GM18507 (cell line): Measurements from ENCODE around the gene HPSE2.
A peak's percentile ranks its signal among the peaks of the same experiment; 100 is the strongest.

Source experiments
- DNase-seq: peaks from one replicate; pipeline ENCODE4 v3.0.0; 2011; ENCODE audit warnings: low read depth; ENCODE audit not compliant: insufficient read length; ENCODE audit errors: extremely low spot score
- FAIRE-seq: peaks from 2 replicates; lab custom pipeline; 2011; peaks lifted over from hg19 to GRCh38; lab: Jason Lieb, UNC

The HPSE2 gene

DNA sequence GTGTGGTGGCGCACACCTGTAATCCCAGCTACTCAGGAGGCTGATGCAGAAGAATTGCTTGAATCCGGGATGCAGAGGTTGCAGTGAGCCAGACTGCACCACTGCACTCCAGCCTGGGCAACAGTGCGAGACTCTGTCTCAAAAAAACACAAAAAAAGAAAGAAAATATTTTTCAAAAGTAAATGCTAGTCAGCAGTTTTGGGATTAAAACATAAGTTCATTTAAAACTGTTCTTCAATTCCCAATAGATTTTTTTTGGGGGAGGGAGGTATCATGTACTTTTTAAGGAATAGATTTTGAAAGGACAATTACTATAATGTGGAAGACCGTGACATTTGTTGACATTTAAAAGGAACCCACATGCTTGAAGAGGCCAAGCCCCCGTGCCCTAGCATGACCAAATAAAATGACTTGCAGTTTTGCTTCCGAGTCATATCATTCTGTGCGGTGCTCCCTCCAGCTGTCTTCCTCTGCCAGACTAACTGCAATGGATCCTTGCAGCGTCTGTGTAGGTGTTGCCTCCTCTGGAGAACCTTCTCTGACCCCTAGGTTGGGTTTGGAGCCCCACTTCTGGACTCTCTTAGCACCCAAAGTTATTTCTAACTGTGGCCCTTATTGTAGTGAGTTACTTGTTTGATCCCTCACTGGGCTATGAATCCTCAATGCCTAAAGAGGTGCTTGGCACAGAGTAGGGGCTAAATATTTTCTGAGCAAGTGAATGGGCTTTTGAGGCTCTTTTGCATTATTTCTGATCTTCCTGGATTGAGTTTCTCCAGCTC is 771.5 kb downstream of the HPSE2 start:
- no peak for DNase-seq
- FAIRE-seq, result no peak

DNA sequence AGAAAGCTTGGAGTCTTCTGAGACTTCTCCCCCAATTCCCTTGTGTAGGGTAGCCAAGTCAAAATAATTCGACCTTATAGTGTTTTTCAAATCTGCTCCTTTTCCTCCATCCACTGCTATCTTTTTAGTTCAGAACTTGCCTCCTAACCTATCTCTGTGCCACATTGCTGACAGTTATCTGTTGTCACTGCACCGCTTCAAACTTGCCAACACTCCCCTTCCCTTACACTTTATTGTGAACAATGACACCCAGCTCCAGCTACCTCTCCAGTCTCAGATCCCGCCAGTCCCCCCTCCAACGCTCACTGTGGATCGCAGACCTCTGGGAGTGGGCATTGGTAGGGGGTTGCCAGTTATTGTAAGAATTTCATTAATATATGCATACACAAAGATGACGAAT is 772.6 kb downstream of the HPSE2 start:
- FAIRE-seq, result no peak
- DNase-seq, result no peak

DNA sequence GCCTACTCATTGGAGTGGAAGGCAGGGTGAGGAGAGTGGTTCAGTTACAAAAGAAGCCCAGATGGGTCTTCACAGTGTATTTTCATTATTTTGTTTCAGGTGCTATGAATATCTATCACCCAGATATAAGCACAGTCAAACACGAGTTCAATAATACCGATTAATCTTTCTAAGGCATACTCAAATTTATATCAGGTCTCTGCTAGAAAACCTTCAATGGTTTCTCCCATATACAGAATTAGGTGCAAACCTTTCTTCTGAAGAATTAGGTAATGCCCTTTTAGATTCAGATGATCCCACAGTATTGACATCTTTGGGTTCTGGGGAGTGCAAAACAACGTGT is 774.2 kb downstream of the HPSE2 start:
- no peak for DNase-seq
- no peak for FAIRE-seq

DNA sequence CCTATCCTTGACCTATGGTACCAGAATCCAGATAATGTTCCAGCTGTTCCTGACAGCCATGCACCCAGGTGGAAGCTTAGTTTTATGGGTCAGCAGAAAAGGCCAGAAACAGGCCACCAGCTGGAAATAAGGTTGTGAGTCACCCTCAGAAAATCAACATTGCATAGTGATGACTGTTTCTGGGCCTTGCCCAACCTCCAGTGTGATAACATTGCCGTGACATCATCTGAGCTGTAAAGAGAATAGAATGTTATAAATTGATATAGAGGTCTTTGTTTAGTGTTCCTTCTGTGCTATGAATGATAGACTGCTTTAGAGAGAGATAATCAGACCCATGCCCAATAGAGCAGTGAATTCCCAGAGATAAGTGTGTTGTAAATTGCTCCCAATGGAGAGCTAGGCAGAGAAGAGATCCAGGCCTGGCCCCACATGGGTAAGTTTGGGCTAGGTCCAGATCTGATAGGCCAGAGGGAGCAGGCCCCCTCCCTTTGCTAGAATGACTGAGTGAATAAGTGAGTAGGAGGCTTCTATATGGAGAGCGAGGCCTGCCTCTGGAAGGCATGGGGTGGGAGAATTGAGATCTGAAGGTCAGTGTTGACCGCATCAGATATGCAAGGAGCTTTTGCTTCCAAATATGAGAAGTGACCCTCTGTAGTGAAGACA is 774.7 kb downstream of the HPSE2 start:
- no peak for FAIRE-seq
- DNase-seq, result no peak

DNA sequence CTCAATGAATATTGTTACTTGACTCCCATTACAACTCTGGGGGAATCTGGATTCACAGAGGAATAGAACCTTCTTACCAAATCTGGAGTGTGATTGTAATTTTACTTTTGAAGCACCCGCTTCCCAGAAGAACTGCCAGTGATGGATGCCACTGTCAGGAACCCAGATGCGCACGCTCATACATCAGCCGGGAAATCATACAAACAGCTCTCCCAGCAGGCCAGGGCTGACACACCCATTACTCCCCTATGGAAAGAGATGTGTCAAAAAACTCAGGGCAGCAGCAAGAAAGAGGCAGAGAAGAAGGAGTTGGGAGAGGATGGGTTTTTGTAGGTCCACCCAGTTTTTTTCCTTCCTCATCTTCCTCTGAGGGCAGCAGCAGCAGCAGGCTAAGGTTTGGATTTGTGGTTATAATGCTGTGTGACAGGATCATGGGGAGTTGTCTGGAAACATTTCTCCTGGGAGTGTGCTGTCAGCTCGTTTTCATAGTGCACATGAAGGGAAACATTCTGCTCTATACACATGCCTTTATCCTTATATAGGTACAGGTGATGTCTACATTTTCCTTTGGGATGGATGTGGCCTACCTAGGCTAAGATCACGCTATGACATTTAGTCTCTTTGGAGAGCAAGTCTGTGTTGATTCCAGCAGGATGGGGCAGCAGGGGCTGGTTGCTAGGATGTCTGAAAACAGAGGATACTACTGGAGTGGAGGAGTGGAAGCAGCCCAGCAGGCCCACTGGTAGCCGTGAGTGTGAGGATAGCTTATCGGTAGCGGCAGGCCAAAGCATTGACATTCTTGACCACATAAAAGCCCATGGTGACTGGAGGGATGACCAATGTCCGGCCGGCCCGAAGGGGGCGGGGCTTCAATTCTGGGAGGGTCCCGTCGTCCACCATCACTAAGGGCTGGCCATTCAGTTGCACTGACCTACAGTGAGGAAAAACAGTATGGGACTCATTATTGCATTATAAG is 776.6 kb downstream of the HPSE2 start:
- no peak for FAIRE-seq
- DNase-seq, result no peak

DNA sequence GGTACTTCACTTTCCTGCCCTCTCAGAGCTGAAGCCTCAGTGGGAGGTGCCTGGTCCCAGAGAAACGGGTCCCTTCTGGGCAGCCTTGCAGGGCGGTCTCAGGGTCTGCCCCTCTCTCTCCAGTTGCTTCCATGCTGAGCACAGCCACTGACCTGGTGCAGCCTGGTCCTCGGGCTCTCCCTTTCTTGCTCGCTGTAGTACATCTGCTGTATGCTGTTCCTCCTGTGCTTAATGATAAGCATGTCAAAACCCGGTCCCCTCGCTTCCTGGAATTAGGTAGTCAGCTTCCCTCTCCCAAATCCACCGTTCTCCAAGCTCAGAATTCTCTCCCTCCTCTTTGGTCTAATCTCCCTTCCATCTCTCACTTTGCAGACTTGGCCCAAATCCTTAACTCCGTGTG is 777.9 kb downstream of the HPSE2 start:
- DNase-seq (no peak), FAIRE-seq (no peak)

DNA sequence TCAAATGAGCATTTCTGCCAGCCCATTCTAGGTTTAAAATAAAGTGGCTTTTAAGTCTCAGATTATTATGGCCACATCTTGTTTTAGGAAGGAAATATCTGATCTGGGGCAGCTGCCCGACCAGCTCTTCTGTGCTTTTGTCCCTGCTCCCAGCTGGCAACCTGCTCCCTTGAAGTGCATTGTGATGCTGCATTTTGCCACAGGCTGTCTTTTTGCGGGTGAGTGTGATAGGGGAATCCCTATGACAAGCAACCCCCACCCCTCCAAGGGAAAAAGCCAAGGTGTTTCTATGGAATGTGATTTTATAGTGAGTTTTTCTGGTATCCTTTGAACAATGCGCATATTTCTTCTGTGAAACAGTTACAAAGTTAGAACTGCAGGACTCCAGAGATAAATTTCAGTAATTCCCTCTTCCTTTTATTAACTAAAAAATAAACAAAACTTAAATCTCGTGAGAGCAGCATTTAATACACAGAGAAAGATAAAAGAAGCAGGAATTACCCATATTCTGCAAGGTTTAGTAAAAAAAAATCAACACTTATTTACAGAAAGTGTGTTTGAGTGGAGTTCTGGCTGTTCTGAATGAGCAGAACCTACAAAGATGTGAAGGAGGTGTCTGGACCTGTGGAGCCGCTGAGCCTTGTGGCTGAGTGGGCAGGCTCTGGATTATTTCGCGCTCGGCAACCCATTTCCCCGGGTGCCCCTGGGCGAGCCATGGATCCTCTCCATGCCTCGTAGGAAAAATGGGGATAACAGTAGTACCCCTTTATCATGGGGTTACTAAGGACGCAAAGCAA is 778.8 kb downstream of the HPSE2 start:
- no peak for FAIRE-seq

DNA sequence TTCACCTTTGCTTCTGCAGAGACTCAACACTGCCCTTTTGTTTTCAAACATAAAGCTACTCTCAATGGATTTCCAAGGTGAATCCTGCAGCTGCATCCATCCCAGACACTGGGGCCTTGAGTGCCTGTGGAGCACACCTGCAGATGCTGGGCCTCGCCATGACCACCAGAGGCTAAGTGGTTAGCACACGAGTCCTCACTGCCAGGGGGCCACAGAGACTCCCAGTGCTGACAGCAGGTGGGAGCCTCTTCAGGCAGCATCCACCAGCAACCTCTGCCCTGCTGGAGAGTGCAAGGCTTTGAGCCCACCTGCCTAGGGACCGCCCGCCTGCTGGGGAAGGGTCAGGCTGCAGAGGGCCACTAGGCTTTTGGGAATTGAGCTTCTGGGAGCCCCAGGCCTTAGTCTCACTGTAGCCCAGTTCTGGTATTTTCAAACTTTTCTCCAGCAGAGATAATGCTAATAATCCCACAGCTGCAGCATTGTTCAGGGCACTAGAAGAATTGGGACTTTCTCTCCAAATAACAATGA is 779.5 kb downstream of the HPSE2 start:
- DNase-seq, result no peak
- no peak for FAIRE-seq

More for the DNA sequence above, 778.8 kb downstream of the HPSE2 start:
- no peak for DNase-seq

DNA sequence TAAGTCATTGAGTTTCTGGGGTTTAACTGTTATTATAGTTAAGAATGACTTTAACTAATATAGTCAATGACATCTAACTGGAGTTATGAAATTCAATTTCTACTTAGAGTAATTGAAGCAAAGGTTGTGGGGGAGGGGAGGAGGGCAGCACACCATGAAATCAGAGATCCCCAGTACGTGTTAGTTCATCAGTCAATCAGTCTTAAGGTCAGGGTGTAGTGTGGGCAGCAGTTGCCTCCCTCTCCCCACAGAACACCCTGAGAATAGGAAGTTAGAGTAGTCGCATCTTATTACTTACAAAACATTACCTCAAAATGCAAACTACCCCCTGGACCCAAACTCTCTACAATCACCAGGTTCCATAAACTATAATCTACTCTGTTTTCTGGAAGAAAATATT is 781.9 kb downstream of the HPSE2 start:
- no peak for FAIRE-seq
- no peak for DNase-seq

DNA sequence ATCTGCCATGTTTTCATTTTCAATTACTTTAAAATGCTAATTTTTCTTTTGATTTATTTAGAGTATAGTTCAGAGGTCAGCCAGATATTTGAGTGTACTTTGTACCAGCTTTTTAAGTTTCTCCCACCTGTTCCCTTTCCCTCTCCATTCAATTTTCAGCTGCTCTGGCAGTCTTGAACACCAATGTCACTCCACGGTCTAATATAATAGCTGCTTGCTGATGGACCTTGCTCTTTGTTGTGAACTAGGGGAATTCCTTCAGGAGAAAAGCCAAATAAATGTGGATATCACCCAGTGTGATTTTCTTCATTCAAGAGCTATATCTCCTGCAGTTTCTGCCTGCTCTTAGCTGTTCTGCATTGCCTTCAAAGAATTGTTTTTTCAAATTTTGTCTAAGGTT is 785.0 kb downstream of the HPSE2 start:
- FAIRE-seq (no peak), DNase-seq (no peak)

DNA sequence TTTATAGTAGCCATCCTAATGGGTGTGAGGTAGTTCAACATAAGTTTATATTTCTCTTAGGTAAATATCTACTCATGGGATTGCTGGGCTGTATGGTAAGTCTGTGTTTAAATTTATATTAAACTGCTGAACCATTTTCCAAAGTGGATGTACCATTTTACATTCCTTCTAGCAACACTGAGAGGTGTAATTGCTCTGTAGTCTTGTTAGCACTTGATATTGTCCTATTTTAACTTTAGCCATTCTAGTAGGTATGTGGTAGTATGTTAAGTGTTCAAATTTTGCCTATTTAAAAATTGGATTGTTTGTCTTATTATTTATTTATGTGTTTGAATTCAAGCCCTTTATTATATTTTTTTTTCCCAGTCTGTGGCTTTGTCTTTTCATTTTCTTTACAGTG is 786.4 kb downstream of the HPSE2 start:
- no peak for FAIRE-seq
- DNase-seq, result no peak

DNA sequence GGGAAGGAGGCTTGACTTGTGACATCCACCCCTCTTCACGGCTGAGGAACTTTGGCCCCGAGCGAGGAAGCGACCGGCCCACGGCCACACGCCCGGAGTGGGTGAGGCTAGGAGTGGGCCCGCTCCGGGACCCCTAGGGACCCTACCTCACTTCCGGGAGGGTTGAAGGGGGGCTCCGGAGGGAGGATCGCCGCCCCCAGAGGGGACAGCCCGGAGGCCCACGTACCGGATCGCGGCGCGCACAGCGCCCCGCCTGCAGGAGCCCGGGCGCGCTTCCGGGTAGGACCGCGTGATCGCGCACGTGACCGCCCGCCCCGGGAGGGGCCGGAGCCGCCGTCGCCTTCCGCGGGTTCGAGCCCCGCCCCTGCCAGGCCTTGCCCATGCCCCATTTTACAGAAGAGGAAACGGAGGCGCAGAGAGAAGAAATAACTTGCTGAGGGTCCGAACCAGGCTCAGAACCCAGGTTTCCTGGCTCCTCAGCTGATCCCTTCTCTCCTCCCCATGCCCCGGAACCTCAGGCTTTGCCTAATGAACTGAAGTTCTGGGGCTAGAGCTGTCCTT is 788.9 kb downstream of the HPSE2 start, which contains the start of gene HPS1:
HPS1 (minus strand) TSS at position 275 of the 561 bp plus-strand sequence. CDS start 3,695 bp downstream, outside the sequence.
- DNase-seq, result peak; percentile 86
- peak; percentile 81 for FAIRE-seq

DNA sequence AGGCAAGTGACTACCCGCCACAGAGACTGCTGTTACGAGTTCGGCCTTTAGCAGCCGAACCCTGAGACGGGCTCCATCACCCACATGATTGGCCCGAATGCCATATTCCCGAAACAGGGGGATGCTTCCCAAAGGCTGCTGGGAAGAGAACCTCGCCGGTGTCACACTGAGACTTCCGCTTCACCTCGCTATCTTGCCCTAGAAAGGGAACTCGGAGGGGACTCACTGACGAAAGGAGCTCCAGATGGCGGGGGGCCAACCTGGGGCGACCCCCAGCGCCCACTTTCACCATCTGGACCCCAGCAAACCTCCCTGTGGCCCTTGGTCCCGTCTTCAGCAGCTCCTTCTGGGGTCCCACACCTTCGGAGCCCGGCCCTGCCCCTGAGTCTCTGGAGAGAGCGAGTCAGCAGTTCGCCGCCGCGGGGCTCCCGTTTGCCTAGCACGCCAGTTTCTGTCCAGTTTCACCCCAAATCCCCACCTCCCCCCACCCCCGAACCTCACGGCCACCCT is 789.4 kb downstream of the HPSE2 start:
- DNase-seq (no peak), FAIRE-seq (peak; percentile 78)

DNA sequence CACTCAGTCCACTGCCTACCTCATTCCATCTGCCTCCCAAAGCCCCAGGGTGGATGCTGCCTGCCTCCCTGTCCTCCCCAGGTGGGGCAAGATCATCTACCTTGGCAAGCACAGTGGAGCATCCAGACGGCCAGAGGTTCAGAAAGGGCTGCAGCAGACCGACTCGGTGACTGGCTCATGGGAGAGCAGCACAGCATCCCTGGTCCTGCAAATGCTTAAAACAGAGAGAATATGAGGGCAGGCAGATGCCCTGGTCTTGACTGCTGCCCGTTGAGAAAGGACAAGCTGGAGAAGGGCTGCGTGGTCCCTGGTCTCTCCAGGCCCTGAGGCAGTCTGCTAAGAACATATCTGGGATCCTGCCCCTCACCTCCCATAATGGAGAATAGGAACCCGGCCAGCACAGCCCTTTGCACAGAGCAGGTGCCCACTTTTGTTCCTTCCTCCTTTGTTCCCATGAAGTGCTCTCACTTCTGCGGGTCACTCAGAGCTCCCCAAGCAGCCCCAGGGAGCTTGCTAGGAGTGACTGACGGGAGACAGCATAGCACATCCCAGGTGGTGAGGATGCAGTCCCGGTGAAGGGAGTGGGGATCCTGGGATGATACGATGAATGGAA is 790.3 kb downstream of the HPSE2 start:
- no peak for FAIRE-seq

DNA sequence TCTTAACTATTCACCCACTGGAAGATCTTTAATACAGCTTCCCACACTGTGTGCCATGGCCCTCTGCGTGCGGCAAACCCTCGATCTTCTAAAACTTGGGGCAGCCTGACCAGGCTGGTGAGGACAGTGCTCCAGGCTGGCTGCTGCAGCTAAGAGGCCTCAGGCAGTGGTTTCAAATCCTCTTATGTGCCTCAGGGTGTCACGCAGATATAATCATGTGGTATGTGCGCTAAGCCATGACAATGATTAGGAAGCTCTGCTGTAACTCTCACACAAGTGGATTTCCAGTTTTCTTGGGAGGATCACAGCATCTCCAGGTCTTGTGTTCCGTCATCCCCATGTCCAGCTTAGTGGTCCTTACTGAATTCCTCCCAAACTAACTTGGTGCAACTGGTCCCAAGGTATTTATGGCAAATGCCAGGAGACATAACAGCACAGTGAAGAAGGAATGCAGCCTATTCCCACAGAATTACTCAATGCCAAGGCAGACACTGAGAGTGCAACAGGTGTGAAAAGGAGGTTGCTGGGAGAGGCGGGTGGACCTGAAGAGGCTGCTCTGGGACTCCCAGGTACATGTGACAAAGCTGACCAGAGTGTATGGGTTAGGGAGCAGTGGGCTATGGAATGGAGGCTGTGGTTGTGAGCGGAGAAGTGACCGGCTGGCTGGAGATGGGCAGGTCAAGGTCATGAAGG is 791.2 kb downstream of the HPSE2 start:
- no peak for DNase-seq
- peak; percentile 12 for FAIRE-seq

More for the DNA sequence above, 790.3 kb downstream of the HPSE2 start:
- DNase-seq, result no peak

DNA sequence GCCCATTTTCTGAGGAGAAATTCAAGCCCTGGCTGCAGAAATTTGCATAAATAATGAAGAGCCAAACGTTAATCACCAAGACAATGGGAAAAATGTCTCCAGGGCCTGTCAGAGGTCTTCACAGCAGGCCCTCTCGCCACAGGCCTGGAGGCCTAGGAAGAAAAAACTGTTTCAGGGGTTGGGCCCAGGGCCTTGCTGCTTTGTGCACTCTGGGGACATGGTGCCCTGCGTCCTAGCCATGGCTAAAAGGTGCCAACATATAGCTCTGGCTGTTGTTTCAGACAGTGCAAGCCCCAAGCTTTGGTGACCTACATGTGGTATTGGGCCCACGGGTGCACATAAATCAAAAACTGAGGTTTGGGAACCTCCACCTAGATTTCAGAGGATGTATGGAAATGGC is 796.9 kb downstream of the HPSE2 start:
- FAIRE-seq (no peak), DNase-seq (no peak)

DNA sequence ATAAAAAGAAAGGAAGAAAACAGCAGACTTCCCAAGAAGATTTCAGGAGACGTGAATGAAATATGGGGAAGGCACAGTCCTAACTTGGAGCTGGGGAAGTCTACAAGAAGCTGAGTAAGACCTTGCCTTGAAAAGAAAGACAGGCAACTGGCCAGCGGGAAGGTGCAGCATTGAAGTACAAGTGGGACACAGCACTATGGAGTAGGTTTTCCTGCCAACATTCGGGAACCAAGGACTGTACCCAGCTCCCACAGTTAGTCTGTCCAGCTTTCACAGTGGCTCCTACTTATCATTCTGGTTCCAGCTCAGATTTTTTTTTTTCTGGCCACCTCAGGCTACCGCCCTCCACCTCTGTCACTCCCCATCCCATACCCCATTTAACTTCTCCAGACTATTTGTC is 798.9 kb downstream of the HPSE2 start:
- DNase-seq (no peak), FAIRE-seq (no peak)

DNA sequence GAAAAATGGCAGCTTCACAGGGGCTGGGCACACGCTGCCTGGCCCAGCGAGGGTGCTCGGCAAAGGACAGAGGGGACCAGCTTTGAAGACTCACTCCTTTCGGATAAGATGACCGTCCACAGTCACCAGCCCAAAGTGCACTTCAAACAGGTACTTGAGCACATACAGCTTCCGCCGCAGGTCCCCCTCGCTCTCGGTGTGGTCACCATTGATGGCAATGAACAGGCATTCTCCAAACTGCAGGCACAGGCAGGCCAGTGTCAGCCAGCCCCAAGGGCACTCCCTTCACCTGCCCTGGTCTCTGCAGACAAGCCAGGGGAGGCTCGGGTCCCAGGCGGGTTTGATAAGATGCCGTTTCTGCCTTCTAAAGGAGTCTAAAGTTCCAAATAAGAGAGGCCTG is 800.5 kb downstream of the HPSE2 start:
- DNase-seq, result no peak
- FAIRE-seq, result no peak
